A549 (cell line): ENCODE measurements around the gene CDYL. TPM values are rescaled to one million over a fixed set of nuclear protein-coding genes. Genes with fewer than 3 reads are reported as not detected.

Experiments used
- ATAC-seq, 2 experiments: fragments of 200-7000 bp in 1 of 2; fragments of >200 bp in 1 of 2; cut with Nextera tagmentation in 1 of 2; cut with Tn5 transposase in 1 of 2; 3 replicates each; pipeline versions ENCODE4 v1.8.0 to v1.9.1; 2018 to 2020; ENCODE audit warnings: mild to moderate bottlenecking in 1 of 2, moderate library complexity in 1 of 2
- CTCF ChIA-PET: fragments of 300-600 bp; sonication (Branson Sonifier 250); formaldehyde crosslinking; extraction: SDS; loops from one replicate; lab custom pipeline; 2021; ENCODE audit warnings: antibody characterized with exemption, inconsistent platforms; lab: Yijun Ruan, JAX
- POLR2A ChIA-PET: fragments of 350-600 bp; formaldehyde crosslinking; extraction: SDS; loops from one replicate; lab custom pipeline; 2021; ENCODE audit warnings: antibody characterized with exemption, inconsistent platforms; lab: Yijun Ruan, JAX
- DNase-seq, 2 experiments: peaks; one replicate each; pipeline versions ENCODE4 v3.0.0 to v3.0.0-alpha.2; 2011 to 2016; ENCODE audit warnings: low read depth in 1 of 2, low spot score in 1 of 2
- FAIRE-seq: peaks from 2 replicates; lab custom pipeline; 2011; peaks lifted over from hg19 to GRCh38; lab: Jason Lieb, UNC
- H3K27ac ChIP-seq, 2 experiments: fragments of >200 bp; sonication (Bioruptor Twin); formaldehyde crosslinking; 3 replicates each; pipeline ENCODE4 v1.5.1; 2016 to 2017
- H3K4me1 ChIP-seq: fragments of >200 bp; sonication (Bioruptor Twin); formaldehyde crosslinking; 3 replicates; pipeline ENCODE4 v1.6.1; 2016
- H3K4me2 ChIP-seq: fragments of >200 bp; sonication (Bioruptor Twin); formaldehyde crosslinking; 3 replicates; pipeline ENCODE4 v1.6.1; 2016
- H3K4me3 ChIP-seq: fragments of >200 bp; sonication (Bioruptor Twin); formaldehyde crosslinking; 3 replicates; pipeline ENCODE4 v1.5.1; 2016
- H3K9me3 ChIP-seq: fragments of >200 bp; sonication (Bioruptor Twin); formaldehyde crosslinking; 3 replicates; pipeline ENCODE4 v1.6.1; 2016
- BCL3 ChIP-seq: fragments of >200 bp; sonication (Bioruptor Twin); formaldehyde crosslinking; IDR thresholded peaks from 3 replicates; pipeline ENCODE4 v1.6.1; 2016
- CBX2 ChIP-seq: fragments of 200-600 bp; sonication (generic); IDR thresholded peaks from 2 replicates; pipeline ENCODE4 v1.6.1; 2016; ENCODE audit warnings: low read depth, mild to moderate bottlenecking, borderline replicate concordance
- CHD2 ChIP-seq: fragments of 150-350 bp; IDR thresholded peaks from 2 replicates; pipeline ENCODE4 v1.6.1; 2014; ENCODE audit warnings: low read length; ENCODE audit not compliant: partially characterized antibody
- CHD4 ChIP-seq: fragments of 200-600 bp; sonication (generic); IDR thresholded peaks from 2 replicates; pipeline ENCODE4 v1.6.1; 2016; ENCODE audit warnings: antibody characterized with exemption, mild to moderate bottlenecking, borderline replicate concordance
- CTCF ChIP-seq: fragments of >200 bp; sonication (Bioruptor Twin); formaldehyde crosslinking; IDR thresholded peaks from 3 replicates; pipeline ENCODE4 v1.5.1; 2016
- HOXA7 ChIP-seq: fragments of 250-450 bp; sonication (Bioruptor Pico); IDR thresholded peaks from 2 replicates; pipeline ENCODE4 v1.5.0; 2020; ENCODE audit warnings: mild to moderate bottlenecking, moderate library complexity
- JUNB ChIP-seq: fragments of >200 bp; sonication (Bioruptor Twin); formaldehyde crosslinking; IDR thresholded peaks from 2 replicates; pipeline ENCODE4 v1.6.1; 2016
- KDM1A ChIP-seq: fragments of 200-600 bp; sonication (generic); IDR thresholded peaks from 2 replicates; pipeline ENCODE4 v1.6.1; 2016; ENCODE audit warnings: low read depth, mild to moderate bottlenecking
- KDM5A ChIP-seq: fragments of 200-600 bp; sonication (generic); IDR thresholded peaks from 2 replicates; pipeline ENCODE4 v1.6.1; 2016; ENCODE audit warnings: antibody characterized with exemption, mild to moderate bottlenecking
- MAX ChIP-seq: IDR thresholded peaks from 2 replicates; pipeline ENCODE4 v1.6.1; 2012
- NFE2L2 ChIP-seq: fragments of 150-350 bp; conservative IDR thresholded peaks from 2 replicates; pipeline ENCODE4 v1.6.1; 2014; ENCODE audit warnings: low read length
- NPAS2 ChIP-seq: fragments of 250-450 bp; sonication (Bioruptor Pico); IDR thresholded peaks from 2 replicates; pipeline ENCODE4 v1.8.0; 2022; ENCODE audit warnings: mild to moderate bottlenecking, moderate library complexity, borderline replicate concordance
- NR3C1 ChIP-seq: fragments of >200 bp; sonication (Bioruptor Twin); formaldehyde crosslinking; IDR thresholded peaks from 3 replicates; pipeline ENCODE4 v1.6.1; 2017
- PHF8 ChIP-seq: fragments of 200-600 bp; sonication (generic); IDR thresholded peaks from 2 replicates; pipeline ENCODE4 v1.6.1; 2016; ENCODE audit warnings: low read depth, mild to moderate bottlenecking, antibody characterized with exemption, moderate library complexity, borderline replicate concordance
- POLR2A ChIP-seq: IDR thresholded peaks from 2 replicates; pipeline ENCODE4 v1.6.1; 2012; ENCODE audit warnings: mild to moderate bottlenecking, low read length
- RAD21 ChIP-seq, 2 experiments: fragments of >200 bp in 1 of 2; sonication (Bioruptor Twin) in 1 of 2; formaldehyde crosslinking in 1 of 2; IDR thresholded peaks in 1 of 2; conservative IDR thresholded peaks in 1 of 2; 2 replicates in 1 of 2; 3 replicates in 1 of 2; pipeline ENCODE4 v1.6.1; 2012 to 2018; ENCODE audit warnings: inconsistent platforms in 1 of 2
- RARB ChIP-seq: fragments of 250-450 bp; sonication (Bioruptor Pico); IDR thresholded peaks from 2 replicates; pipeline ENCODE4 v1.8.0; 2021; ENCODE audit warnings: mild to moderate bottlenecking, moderate library complexity
- RFX5 ChIP-seq: fragments of 450-650 bp; IDR thresholded peaks from 2 replicates; pipeline ENCODE4 v1.7.1; 2014; ENCODE audit warnings: antibody characterized with exemption, mild to moderate bottlenecking, moderate library complexity
- SREBF2 ChIP-seq: fragments of 450-650 bp; IDR thresholded peaks from 2 replicates; pipeline ENCODE4 v1.6.1; 2014; ENCODE audit warnings: mild to moderate bottlenecking, moderate library complexity
- ZC3H11A ChIP-seq: fragments of 450-650 bp; IDR thresholded peaks from 2 replicates; pipeline ENCODE4 v1.6.1; 2014; ENCODE audit warnings: antibody characterized with exemption, mild to moderate bottlenecking
- ZNF302 ChIP-seq: fragments of 250-450 bp; sonication (Bioruptor Pico); IDR thresholded peaks from 2 replicates; pipeline ENCODE4 v1.9.0; 2021; ENCODE audit warnings: inconsistent platforms, mild to moderate bottlenecking, moderate library complexity
- ZSCAN20 ChIP-seq: fragments of 250-450 bp; sonication (Bioruptor Pico); IDR thresholded peaks from 2 replicates; pipeline ENCODE4 v1.8.0; 2022; ENCODE audit warnings: mild to moderate bottlenecking, moderate library complexity
- WGBS: methylation state at CpG from one replicate; pipeline ENCODE4 v1.1.6; 2017; ENCODE audit errors: missing lambda C conversion rate; 5-methylcytosine and 5-hydroxymethylcytosine counted together
- polyA plus RNA-seq, 4 experiments: library from polyadenylated mRNA; depleted of rRNA in 3 of 4; stranded (reverse); fragments of >200 nt; fragmentation: RNase III in 1 of 4; extraction: RNeasy Plus Mini Kit Qiagen cat#74134 plus additional on column Dnase treatment in 1 of 4; gene quantifications; 2 replicates in 3 of 4; 3 replicates in 1 of 4; pipeline ENCODE4 v1.2.3, GENCODE V29; 2011 to 2017
- TF ChIP-seq, protein P1 (sequence below): fragments of 200-600 bp; sonication (generic); IDR thresholded peaks from 2 replicates; pipeline ENCODE4 v1.6.1; 2016; ENCODE audit warnings: antibody characterized with exemption, mild to moderate bottlenecking, moderate library complexity
- TF ChIP-seq, protein P2 (sequence below): fragments of 450-650 bp; IDR thresholded peaks from 2 replicates; pipeline ENCODE4 v1.6.1; 2014; ENCODE audit warnings: antibody characterized with exemption

The CDYL gene
- polyA plus RNA-seq, 2 of the 4 experiments (the other 2 are of a cell fraction), result 18.6 to 42.7 TPM

DNA sequence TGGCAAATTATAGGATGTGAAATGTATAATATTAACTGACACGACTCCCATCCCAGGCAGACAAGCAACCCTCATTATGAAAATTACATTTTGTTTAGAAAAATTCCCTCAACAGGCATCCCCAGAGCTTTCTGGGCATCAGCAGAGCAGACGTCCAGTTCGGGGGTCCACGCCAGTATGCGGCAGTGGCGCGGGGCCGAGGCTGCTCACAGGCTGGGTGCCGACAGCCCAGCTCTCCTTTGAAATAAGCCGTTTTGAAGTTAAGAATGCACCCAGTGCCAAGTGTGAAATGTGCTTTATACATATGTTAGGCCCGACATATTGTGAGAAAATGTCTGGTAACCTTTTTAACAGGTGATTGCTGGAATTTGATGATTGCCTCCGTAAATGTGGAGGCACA, 177.2 kb downstream of the CDYL start:
- Histone ChIP-seq H3K27ac (no peak overlapping the region), H3K4me2 (no peak overlapping the region), H3K4me1 (no peaks in the 10 kb centered on the region), H3K9me3 (no peaks in the 10 kb centered on the region), H3K4me3 (no peak overlapping the region)
- WGBS, result 90% methylated on average over 12 of the region's 12 CpGs
- ATAC-seq (no peak), FAIRE-seq (no peak), DNase-seq (no peak)
- ChIA-PET CTCF (interaction anchor here (0.6 kb wide), 2 partner anchors 25 to 1964 kb away, joined by 3 read pairs; no protein-coding TSS in a partner anchor), POLR2A (no interaction called here)
- TF ChIP-seq CHD2 (no peak), KDM5A (no peak), CHD4 (no peak), NPAS2 (CRISPR knock-in tag) (no peak), MAX (no peak), RARB (CRISPR knock-in tag) (no peak), CTCF (no peak), ZSCAN20 (no peak), NFE2L2 (no peak)
- TF ChIP-seq, protein P1, sequence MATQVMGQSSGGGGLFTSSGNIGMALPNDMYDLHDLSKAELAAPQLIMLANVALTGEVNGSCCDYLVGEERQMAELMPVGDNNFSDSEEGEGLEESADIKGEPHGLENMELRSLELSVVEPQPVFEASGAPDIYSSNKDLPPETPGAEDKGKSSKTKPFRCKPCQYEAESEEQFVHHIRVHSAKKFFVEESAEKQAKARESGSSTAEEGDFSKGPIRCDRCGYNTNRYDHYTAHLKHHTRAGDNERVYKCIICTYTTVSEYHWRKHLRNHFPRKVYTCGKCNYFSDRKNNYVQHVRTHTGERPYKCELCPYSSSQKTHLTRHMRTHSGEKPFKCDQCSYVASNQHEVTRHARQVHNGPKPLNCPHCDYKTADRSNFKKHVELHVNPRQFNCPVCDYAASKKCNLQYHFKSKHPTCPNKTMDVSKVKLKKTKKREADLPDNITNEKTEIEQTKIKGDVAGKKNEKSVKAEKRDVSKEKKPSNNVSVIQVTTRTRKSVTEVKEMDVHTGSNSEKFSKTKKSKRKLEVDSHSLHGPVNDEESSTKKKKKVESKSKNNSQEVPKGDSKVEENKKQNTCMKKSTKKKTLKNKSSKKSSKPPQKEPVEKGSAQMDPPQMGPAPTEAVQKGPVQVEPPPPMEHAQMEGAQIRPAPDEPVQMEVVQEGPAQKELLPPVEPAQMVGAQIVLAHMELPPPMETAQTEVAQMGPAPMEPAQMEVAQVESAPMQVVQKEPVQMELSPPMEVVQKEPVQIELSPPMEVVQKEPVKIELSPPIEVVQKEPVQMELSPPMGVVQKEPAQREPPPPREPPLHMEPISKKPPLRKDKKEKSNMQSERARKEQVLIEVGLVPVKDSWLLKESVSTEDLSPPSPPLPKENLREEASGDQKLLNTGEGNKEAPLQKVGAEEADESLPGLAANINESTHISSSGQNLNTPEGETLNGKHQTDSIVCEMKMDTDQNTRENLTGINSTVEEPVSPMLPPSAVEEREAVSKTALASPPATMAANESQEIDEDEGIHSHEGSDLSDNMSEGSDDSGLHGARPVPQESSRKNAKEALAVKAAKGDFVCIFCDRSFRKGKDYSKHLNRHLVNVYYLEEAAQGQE, result no peak

GRCh38 chr6:4956625-4957024, 180.4 kb downstream of the CDYL start:
- Histone ChIP-seq H3K4me2 (no peak overlapping the region), H3K4me1 (no peaks in the 10 kb centered on the region), H3K27ac (no peak overlapping the region), H3K4me3 (no peak overlapping the region), H3K9me3 (no peaks in the 10 kb centered on the region)
- FAIRE-seq, result no peak
- CTCF ChIA-PET, result no interaction called here
- 90% methylated on average over 5 of the region's 5 CpGs for WGBS
- POLR2A ChIA-PET, result no interaction called here
- TF ChIP-seq ZC3H11A (no peak), RAD21 (conservative IDR thresholded peaks at IDR 0.05 in 1 of 2, IDR thresholded peaks at IDR 0.05 in 1 of 2) (no peak), ZNF302 (CRISPR knock-in tag) (no peak), HOXA7 (CRISPR knock-in tag) (no peak), PHF8 (no peak), JUNB (no peak), CBX2 (no peak), POLR2A (no peak), BCL3 (no peak), KDM1A (no peak), ZSCAN20 (no peak), NR3C1 (no peak), SREBF2 (no peak), RFX5 (no peak)
- TF ChIP-seq, protein P2, sequence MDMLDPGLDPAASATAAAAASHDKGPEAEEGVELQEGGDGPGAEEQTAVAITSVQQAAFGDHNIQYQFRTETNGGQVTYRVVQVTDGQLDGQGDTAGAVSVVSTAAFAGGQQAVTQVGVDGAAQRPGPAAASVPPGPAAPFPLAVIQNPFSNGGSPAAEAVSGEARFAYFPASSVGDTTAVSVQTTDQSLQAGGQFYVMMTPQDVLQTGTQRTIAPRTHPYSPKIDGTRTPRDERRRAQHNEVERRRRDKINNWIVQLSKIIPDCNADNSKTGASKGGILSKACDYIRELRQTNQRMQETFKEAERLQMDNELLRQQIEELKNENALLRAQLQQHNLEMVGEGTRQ, result no peak
- no peak for DNase-seq
- ATAC-seq, result no peak
